Activated effector memory CD4-positive, alpha-beta T cell treated with Interleukin-2 at 50 U/mL for 16 hours (primary cell): ENCODE data around the gene FNBP1.
"Not testable (repeated sequence)": the region's sequence is repeated elsewhere in the genome, so short reads cannot be mapped to it uniquely, and the experiment has no call there.

Source experiments
- DNase-seq: peaks from one replicate; pipeline ENCODE4 v3.0.0-alpha.2; 2020

The FNBP1 gene

GRCh38 chr9:129989740-129990139, 53.2 kb downstream of the FNBP1 start:
- no peak for DNase-seq

- DNase-seq = no peak
These were observed 53.7 kb downstream of the FNBP1 start for GRCh38 chr9:129989362-129989708.

DNA sequence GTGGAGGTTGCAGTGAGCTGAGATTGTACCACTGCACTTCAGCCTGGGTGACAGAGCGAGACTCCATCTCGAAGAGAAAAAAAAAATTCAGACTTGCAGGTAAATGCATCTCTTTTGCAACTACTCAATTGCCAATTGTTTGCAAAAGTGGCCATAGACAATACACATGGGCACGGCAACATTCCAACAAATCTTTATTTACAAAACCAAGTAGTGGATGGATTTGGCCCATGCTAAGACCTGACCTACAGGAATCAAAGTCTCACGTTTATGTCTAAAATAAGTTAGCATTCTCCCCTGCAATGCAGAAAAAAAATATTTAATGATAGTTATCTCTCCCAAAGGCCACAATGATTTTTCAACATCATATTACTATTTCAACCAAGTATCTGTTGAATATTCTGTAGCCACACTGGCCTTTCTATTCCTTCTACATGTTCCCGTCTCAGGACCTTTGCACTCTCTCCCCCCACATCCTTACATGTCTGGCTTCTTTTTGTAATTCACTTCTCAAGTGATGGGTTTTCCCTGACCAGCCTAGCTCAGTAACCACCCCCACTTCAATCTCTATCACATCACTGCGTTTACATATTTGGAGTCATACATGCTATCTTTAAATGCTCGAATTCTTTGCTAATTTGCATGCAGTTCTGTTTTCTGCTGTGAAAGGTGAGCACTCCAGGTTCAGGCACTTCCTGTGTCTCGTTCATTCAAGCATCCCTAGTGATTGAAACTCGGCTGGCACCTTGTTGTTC, 54.2 kb downstream of the FNBP1 start:
- no peak for DNase-seq

DNA sequence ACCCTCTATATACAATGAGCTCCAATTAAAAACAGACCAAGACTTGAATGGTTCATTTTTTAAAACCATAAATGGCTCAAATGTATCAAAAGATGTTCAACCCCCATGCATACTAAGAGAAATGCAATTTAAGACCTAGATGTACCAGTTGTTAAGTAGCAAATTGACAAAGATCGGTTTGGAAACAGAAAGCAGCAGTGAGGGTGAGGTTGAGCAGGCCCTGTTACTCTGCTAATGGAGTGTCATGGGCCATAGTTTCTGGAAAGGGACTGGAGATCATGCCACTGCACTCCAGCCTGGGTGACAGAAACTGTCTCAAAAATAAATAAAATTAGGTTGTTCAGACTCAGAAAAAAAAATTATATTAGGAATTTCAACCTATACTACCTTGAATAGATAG, 55.0 kb downstream of the FNBP1 start:
- DNase-seq = no peak

GRCh38 chr9:129987047-129987446, 55.9 kb downstream of the FNBP1 start:
- DNase-seq = no peak

- not testable (repeated sequence) for DNase-seq
These were observed 58.4 kb downstream of the FNBP1 start for GRCh38 chr9:129984589-129984988.

GRCh38 chr9:129983891-129984290, 59.1 kb downstream of the FNBP1 start:
- no peak for DNase-seq

- DNase-seq = no peak
These were observed 61.6 kb downstream of the FNBP1 start for GRCh38 chr9:129981180-129981907.

DNA sequence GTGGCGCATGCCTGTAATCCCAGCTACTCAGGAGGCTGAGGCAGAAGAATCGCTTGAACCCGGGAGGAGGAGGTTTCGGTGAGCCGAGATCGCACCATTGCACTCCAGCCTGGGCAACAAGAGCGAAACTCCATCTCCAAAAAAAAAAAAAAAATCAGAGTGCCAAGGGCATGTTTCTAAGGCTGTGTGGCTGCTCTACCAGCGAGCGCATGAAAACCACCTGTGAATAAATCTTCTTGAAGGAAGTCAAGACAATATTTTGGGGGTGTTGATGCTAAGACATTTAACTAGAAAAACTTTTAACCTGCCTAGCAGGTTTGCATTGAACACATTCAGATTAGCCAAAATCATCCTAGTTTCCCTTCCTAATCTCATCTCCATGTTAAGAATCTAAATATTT, 62.8 kb downstream of the FNBP1 start:
- DNase-seq = not testable (repeated sequence)

DNA sequence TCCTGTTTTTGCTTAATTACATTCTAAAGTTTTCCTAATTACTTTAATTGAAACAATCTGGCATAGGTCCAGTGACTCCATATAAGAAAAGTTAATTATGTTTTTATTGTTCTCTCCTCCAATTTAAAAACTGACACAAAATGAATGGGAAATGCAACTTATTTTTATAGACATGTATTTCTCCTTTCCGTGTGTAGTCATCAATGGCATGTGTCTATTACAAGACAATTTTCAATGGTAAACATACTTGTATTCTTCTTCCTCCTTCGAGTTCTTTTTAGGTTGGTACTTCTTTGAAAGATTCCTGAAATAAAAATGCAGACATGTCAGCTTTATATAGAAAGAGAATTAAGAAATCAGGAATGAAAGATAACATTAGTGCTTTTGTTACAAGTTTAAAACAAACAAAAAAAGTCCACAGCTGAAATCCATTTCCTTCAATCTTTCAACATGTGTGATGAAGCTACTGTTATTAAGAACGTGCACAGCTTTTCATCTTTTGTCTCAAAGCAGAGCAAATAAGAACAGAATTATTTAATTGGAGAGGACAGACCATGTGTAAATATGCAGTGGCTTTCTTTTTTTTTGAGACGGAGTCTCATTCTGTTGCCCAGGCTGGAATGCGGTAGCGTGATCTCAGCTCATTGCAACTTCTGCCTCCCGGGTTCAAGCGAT, 63.8 kb downstream of the FNBP1 start:
- no peak for DNase-seq

DNA sequence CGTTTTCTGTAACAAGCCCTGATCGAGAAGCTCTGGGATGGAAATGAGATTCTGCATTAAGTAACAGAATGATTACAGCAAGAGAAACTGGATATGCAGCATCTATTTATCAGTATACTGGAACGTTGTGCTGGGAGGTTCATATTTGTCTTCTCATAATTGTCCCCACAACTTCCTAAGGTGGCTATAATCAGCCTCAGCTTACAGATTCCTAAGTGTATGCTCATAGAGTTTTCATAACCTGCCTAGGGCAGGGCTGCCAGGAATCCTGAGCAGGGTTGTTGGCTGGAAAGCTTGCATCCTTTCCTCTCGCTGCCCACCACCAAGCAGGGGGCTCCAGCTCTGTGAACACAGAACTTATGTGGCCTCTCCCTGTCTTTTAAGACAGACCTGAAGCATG, 70.2 kb downstream of the FNBP1 start:
- DNase-seq = no peak

DNA sequence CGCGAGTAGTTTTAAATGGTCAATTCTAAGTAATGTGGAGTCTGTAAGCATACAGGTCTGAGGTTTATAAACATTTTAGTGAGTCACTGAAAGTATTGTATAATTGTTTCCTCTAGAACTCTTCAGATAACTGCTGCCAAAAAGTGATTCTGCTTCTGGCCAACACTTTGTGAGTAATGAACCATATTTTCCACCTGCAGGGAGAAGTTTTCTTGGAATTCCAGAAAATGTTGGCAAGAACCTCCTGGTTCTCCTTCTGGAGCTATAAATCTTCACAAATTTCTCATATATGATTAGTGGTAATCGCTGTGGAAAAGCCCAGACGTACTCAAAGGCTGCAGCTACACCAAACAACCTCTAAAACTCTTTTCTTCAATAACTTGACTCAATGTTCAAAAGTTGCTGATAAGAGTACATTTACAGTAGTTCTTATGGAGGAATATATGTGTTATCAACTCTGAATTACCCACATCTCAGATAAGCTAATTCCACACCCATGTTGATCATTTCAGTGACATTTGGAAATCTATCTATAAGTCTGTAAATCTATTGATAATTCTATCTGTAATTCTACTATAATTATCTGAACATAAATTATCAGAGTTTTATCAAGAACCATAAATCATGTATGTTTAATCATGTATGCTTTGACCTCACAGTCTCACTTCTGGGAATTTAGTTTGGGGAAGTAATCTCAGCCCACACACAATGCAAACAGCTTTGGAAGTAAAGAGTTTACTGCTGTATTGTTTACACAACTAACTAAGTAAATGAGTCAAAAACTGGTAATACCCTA, 74.1 kb downstream of the FNBP1 start:
- DNase-seq = no peak

DNA sequence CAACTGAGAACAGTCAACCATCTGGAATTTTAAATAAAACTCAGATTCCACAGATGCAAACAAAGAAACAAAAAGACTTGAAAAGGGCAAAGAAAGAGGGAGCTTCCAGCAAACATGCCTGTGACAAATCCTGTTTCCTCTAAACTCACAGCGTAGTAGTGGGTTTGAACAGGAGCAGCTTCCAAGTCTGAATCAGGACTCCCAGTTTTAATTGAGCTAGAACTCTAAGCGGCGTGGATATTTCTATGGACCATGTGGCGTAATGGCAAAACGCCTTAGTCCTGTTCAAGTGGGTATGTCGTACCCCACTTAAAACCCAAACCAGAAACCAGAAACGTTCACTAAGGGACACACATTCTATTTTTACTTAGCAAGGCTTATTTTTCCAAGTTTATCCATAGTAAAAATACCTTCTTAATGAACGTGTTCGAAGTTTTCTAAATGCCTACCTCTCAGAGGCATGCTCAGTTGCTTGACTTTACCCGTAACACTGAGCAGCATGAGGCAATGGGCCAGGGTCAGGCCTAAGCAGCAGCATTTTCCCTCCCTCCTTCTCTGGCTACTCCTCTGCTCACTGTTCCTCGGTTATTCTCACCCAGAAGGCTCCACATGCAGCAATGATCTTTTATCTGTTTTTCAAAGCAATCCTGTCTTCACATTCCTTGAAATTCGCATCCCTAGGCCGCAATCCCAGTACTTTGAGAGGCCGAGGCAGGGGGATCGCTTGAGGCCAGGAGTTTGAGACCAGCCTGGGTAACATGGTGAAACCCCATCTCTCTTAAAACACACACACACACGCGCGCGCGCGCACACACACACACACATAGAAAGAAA, 77.9 kb downstream of the FNBP1 start:
- no peak for DNase-seq

GRCh38 chr9:129962889-129963703, 79.9 kb downstream of the FNBP1 start:
- DNase-seq = peak; percentile 64

DNA sequence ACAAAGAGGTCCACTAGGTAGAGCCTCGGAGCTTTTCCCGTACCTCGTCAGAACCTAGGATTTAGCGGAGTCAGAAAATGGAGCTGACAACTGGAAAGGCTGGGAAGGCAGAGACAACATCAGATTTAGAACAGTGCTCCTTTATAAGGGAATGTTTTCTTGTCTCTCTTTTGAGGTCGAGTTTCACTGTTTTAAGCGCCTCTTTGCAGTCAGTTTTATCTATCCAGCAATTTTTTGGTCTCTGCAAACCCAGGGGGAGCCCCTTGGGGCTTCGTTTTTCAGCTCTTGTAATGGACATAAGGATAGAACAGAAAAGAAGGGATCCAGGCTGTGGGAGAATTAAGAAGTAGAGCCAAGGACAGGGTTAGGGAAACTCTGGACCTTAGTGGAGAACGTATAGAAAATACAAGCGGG, 80.5 kb downstream of the FNBP1 start:
- no peak for DNase-seq

- no peak for DNase-seq
These were observed 84.2 kb downstream of the FNBP1 start for GRCh38 chr9:129958796-129959195.

DNA sequence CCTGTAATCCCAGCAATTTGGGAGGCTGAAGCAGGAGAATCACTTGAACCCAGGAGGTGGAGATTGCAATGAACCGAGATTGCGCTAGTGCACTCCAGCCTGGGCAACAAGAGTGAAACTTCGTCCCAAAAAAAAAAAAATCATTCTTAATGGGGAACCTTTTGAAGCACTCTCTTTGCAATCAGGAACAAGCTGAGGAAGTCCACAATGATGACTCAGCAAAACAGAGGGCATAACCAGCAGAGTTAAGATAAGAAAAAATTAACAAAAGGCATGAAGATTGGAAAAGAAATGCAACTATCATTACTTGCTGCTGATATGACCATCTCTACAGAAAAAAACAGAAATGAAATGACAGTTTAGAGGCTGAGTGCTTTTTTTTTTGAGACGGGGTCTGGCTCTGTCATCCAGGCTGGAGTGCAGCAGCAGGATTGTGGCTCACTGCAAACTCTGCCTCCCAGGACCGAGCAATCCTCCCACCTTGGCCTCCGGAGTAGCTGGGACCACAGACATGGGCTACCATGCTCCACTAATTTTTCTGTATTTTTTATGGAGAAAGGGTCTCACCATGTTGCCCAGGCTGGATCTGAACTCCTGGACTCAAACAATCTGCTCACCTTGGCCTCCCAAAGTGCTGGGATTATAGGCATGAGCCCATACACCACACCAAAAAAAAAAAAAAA, 88.0 kb downstream of the FNBP1 start:
- DNase-seq = no peak

DNA sequence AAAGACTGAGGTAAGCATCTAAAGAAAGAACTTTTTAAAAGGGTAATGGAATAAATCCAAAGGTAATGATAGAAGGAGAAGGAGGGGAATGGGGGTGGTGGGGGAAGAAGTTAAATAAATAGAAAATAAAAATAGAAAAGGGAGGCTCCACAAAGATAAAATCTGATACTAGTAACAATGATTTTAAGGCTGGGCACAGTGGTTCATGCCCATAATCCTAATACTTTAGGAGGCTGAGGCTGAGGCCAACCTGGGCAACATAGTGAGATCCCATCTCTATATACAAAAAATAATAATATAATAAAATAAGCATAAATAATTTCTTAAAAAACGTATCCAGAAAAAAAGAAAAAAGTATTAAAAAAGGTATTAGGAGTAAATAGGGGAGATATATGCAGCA, 89.3 kb downstream of the FNBP1 start:
- no peak for DNase-seq

DNA sequence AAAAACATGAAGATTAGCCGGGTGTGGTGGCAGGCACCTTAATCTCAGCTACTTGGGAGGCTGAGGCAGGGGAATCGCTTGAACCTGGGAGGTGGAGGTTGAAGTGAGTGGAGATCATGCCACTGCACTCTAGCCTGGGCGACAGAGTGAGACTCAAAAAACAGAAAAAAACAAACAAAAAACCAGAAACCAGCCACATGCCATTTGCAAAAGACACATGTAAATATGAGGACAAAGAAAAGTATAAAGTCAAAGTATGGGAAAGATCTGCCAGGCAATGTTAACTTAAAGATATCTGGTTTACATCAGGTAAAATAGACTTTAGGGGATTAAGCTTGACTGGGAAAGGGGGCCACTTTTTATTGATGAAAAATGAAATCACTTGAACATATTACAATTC, 90.7 kb downstream of the FNBP1 start:
- no peak for DNase-seq

DNA sequence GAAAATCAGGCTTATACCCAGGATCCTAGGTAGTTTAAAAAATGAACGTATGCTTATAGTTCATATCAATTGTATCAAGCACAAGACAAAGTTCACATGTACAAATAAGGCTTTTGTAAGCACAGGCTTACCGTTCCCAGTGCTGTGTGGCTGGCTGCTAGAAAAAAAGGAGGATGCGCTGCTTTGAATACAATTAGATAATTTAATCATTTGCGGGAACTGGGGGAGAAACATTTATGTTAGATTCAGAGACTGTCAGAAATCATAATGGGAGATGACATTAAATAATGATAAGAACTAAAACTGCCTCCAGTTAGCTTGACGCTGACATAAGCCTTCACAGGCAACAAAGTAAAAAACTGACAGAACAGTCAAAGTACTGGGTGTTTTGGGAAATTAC, 93.2 kb downstream of the FNBP1 start:
- no peak for DNase-seq

- DNase-seq = not testable (repeated sequence)
These were observed 94.4 kb downstream of the FNBP1 start for GRCh38 chr9:129948626-129949025.
